ENCODE measurements around the gene DEGS2. TPM values are rescaled to one million over a fixed set of nuclear protein-coding genes. Genes with fewer than 3 reads are reported as not detected.
A peak's percentile ranks its signal among the peaks of the same experiment; 100 is the strongest.
"Not testable (repeated sequence)": the region's sequence is repeated elsewhere in the genome, so short reads cannot be mapped to it uniquely, and the experiment has no call there.

The DEGS2 gene
- total and polyA plus RNA-seq, 4 donors, result 3.6 to 7.4 (median 5.7) TPM

DNA sequence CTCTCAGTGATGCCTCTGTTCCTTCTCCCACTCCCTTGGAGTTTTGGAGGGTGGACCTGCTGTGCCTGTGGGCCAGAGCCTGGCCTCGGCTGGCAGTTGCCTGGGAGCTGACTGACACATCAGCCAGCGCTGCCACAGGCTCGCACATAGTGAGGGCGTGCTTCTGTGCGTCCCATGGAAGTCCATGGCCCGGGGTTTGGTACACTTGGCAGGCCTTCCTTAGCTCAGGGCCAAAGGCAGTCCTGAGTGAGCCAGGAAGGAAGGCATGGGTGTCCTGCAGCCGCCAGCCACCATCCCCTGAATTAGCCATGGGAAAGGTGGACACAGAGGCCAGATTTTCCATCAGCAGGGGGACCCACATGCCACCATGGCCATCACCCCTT is 1.1 kb upstream of the DEGS2 start:
- DNase-seq, result no peak
- WGBS, 2 donors, result 87 to 97% methylated on average over 7 of the region's 7 CpGs

DNA sequence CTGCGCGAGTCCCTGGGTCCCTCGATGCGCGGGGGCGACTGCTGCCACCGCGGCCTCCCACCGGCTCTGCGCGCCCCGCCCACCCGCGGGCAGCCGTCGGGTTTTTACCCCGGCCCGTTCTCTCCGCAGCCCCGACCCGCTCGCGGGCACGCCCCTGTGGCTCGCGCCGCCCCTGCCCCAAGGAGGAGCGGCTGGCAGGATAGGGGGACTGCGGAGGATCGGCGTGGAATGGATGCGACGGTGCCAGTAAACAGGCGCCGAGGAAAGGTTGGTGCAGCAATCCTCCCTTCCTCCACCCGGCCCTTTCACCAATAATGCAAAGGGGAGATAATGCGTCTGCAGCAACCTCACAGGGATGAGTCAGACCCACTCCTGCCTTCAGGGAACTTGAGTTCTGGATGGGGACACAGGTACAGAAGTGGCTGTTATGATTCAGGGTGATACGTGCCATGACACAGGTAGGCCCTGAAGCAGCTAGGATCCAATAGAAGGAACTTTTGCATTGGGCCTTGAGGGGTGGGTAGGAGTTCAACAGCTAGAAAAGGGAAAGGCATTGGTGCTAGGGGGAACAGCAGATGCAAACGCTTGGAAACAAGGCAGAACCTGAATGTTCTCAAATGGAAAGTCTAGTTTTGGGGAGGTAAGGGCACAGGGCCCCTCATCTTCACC is 554 bp upstream of the DEGS2 start:
- no peak overlapping the region for H3K27ac ChIP-seq (ENCODE audit: low read depth in 1 of 2, low read length in 1 of 2)
- ATAC-seq (ENCODE audit: insufficient read depth, low FRiP score) (peak; percentile 20), DNase-seq (no peak)
- peak overlapping the region; percentile 14 for H3K4me3 ChIP-seq
- H3K9me3 ChIP-seq (ENCODE audit: control insufficient read depth in 4 of 4, insufficient read depth in 3 of 4, low read length in 3 of 4), result peaks cover 0 to 10% (median 0%) of the 10 kb centered on the region in 4 donors
- no peaks in the 10 kb centered on the region for H3K36me3 ChIP-seq (ENCODE audit: control insufficient read depth in 4 of 4, insufficient read depth in 4 of 4, low read length in 4 of 4)
- H3K9ac ChIP-seq (ENCODE audit: insufficient read depth in 1 of 2, low read length in 2 of 2), result peak overlapping the region in 1 of 2 donors; percentile 2
- peaks cover 0 to 14% (median 4%) of the 10 kb centered on the region in 5 donors for H3K4me1 ChIP-seq (ENCODE audit: control insufficient read depth in 5 of 5, insufficient read depth in 5 of 5, low read length in 5 of 5)
- 10 to 20% methylated on average over 23 to 39 of the region's 39 CpGs for WGBS, 2 donors
- TF ChIP-seq, protein P1, sequence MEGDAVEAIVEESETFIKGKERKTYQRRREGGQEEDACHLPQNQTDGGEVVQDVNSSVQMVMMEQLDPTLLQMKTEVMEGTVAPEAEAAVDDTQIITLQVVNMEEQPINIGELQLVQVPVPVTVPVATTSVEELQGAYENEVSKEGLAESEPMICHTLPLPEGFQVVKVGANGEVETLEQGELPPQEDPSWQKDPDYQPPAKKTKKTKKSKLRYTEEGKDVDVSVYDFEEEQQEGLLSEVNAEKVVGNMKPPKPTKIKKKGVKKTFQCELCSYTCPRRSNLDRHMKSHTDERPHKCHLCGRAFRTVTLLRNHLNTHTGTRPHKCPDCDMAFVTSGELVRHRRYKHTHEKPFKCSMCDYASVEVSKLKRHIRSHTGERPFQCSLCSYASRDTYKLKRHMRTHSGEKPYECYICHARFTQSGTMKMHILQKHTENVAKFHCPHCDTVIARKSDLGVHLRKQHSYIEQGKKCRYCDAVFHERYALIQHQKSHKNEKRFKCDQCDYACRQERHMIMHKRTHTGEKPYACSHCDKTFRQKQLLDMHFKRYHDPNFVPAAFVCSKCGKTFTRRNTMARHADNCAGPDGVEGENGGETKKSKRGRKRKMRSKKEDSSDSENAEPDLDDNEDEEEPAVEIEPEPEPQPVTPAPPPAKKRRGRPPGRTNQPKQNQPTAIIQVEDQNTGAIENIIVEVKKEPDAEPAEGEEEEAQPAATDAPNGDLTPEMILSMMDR (IDR thresholded peaks at IDR 0.05; ENCODE audit: control extremely low read depth, extremely low read depth), result no peak
- peaks cover 0 to 21% (median 20%) of the 10 kb centered on the region in 3 donors for H3K27me3 ChIP-seq (ENCODE audit: control insufficient read depth in 3 of 3, insufficient read depth in 3 of 3, low read length in 2 of 3)

More for the DNA sequence above, 1.1 kb upstream of the DEGS2 start:
- Histone ChIP-seq H3K9me3 (ENCODE audit: control insufficient read depth in 4 of 4, insufficient read depth in 3 of 4, low read length in 3 of 4) (peaks cover 0 to 7% (median 0%) of the 10 kb centered on the region in 4 donors), H3K36me3 (ENCODE audit: control insufficient read depth in 4 of 4, insufficient read depth in 4 of 4, low read length in 4 of 4) (no peaks in the 10 kb centered on the region), H3K27ac (ENCODE audit: low read depth in 1 of 2, low read length in 1 of 2) (no peak overlapping the region), H3K27me3 (ENCODE audit: control insufficient read depth in 3 of 3, insufficient read depth in 3 of 3, low read length in 2 of 3) (peaks cover 0 to 21% (median 20%) of the 10 kb centered on the region in 3 donors), H3K4me1 (ENCODE audit: control insufficient read depth in 5 of 5, insufficient read depth in 5 of 5, low read length in 5 of 5) (peaks cover 0 to 14% (median 0%) of the 10 kb centered on the region in 5 donors), H3K4me3 (no peak overlapping the region), H3K9ac (ENCODE audit: insufficient read depth in 1 of 2, low read length in 2 of 2) (no peak overlapping the region)
- TF ChIP-seq, protein P1 (IDR thresholded peaks at IDR 0.05; ENCODE audit: control extremely low read depth, extremely low read depth), result no peak
- no peak for ATAC-seq (ENCODE audit: insufficient read depth, low FRiP score)

DNA sequence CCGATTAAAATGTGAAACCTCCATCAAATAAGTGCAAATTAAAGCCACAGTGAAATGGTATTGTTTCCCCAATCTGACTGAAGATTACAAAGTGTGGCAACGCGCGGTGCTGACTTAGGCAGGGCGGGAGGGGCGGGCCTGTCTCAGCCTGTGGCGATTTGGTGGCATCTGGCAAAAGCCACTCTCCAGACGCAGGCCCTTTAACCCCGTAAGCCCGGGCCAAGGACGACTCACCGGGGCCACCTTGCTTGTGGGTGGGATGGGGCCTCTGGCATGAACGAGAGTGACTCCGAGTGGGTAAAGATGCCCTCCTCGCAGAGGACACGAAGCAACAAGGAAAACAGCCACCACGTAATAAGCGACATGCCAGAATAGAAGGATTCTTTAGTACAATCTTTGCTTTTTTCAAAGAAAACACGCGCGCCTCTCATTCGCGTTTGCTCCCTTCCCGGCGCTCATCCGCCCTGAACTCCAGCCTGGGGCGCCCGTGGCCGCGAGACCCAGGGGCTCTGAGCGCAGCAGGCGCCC is 815 bp downstream of the DEGS2 start:
- no peak for DNase-seq
- H3K4me1 ChIP-seq (ENCODE audit: control insufficient read depth in 5 of 5, insufficient read depth in 5 of 5, low read length in 5 of 5), result peaks cover 0 to 14% (median 4%) of the 10 kb centered on the region in 5 donors
- no peak overlapping the region for H3K9ac ChIP-seq (ENCODE audit: insufficient read depth in 1 of 2, low read length in 2 of 2)

DNA sequence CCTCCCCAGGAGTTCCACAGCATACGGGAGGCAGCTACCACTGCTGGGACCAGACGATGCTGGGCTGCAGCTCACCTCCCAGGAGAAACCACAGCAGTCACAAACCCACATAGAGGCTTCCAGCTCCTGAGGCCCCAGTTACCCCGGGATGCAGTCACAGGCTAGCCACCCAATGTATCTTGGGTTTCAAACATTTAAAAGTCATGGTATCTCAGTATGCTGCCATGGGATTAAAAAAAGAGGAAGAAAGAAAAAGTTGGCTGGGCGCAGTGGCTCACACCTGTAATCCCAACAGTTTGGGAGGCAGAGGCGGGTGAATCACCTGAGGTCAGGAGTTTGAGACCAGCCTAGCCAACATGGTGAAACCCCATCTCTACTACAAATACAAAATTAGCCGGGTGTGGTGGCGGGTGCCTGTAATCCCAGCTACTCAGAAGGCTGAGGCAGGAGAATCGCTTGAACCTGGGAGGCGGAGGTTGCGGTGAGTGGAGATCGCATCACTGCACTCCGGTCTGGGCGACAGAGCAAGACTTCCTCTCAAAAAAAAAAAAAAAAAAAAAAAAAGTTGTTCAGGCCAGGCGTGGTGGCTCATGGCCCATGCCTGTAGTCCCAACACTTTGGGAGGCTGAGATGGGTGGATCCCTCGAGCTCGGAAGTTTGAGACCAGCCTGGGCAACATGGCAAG is 1.8 kb downstream of the DEGS2 start:
- not testable (repeated sequence) for H3K27ac ChIP-seq (ENCODE audit: low read depth in 1 of 2, low read length in 1 of 2)

More for the DNA sequence above, 815 bp downstream of the DEGS2 start:
- TF ChIP-seq, protein P1 (IDR thresholded peaks at IDR 0.05; ENCODE audit: control extremely low read depth, extremely low read depth), result no peak
- WGBS, 2 donors, result 24 to 27% methylated on average over 32 of the region's 32 CpGs
- H3K27ac ChIP-seq (ENCODE audit: low read depth in 1 of 2, low read length in 1 of 2), result no peak overlapping the region
- peaks cover 0 to 21% (median 20%) of the 10 kb centered on the region in 3 donors for H3K27me3 ChIP-seq (ENCODE audit: control insufficient read depth in 3 of 3, insufficient read depth in 3 of 3, low read length in 2 of 3)
- H3K9me3 ChIP-seq (ENCODE audit: control insufficient read depth in 4 of 4, insufficient read depth in 3 of 4, low read length in 3 of 4), result peaks cover 0 to 15% (median 0%) of the 10 kb centered on the region in 4 donors
- ATAC-seq (ENCODE audit: insufficient read depth, low FRiP score), result no peak
- no peak overlapping the region for H3K4me3 ChIP-seq
- no peaks in the 10 kb centered on the region for H3K36me3 ChIP-seq (ENCODE audit: control insufficient read depth in 4 of 4, insufficient read depth in 4 of 4, low read length in 4 of 4)

More for the DNA sequence above, 1.8 kb downstream of the DEGS2 start:
- not testable (repeated sequence) for DNase-seq; ATAC-seq (ENCODE audit: insufficient read depth, low FRiP score); H3K4me3 ChIP-seq; H3K9ac ChIP-seq (ENCODE audit: insufficient read depth in 1 of 2, low read length in 2 of 2); H3K36me3 ChIP-seq (ENCODE audit: control insufficient read depth in 4 of 4, insufficient read depth in 4 of 4, low read length in 4 of 4)
- 87 to 91% methylated on average over 16 of the region's 16 CpGs for WGBS, 2 donors
- Histone ChIP-seq H3K4me1 (ENCODE audit: control insufficient read depth in 5 of 5, insufficient read depth in 5 of 5, low read length in 5 of 5) (peaks cover 0 to 14% (median 4%) of the 10 kb centered on the region in 5 donors), H3K27me3 (ENCODE audit: control insufficient read depth in 3 of 3, insufficient read depth in 3 of 3, low read length in 2 of 3) (peaks cover 0 to 21% (median 20%) of the 10 kb centered on the region in 3 donors), H3K9me3 (ENCODE audit: control insufficient read depth in 4 of 4, insufficient read depth in 3 of 4, low read length in 3 of 4) (peaks cover 0 to 15% (median 0%) of the 10 kb centered on the region in 4 donors)
